Subcutaneous adipose tissue (tissue), 4 donors: ENCODE data around the gene GRWD1. TPM values are rescaled to one million over a fixed set of nuclear protein-coding genes. Genes with fewer than 3 reads are reported as not detected.

ENCODE experiments used
- CTCF ChIP-seq: fragments of 450-650 bp; IDR thresholded peaks from one replicate; pipeline ENCODE4 v1.5.1; 2016; ENCODE audit warnings: low read depth, mild to moderate bottlenecking, control low read depth, antibody characterized with exemption, moderate library complexity
- total RNA-seq, 4 donors: library from RNA; depleted of rRNA; stranded (reverse); fragments of >200 nt; gene quantifications; one replicate each; pipeline ENCODE4 v1.1.0, GENCODE V29; 2016

GRWD1 gene
- total RNA-seq, 4 donors from 2014 or later = 14.4 to 29.0 (median 24.9) TPM

GRCh38 chr19:48415806-48416221 lies 30.0 kb upstream of the GRWD1 start:
- TF ChIP-seq CTCF = no peak

GRCh38 chr19:48417421-48417820 lies 28.4 kb upstream of the GRWD1 start:
- no peak for TF ChIP-seq CTCF

- TF ChIP-seq CTCF = no peak
Measured at GRCh38 chr19:48418317-48419064, 27.3 kb upstream of the GRWD1 start.

- TF ChIP-seq CTCF = no peak
Measured at GRCh38 chr19:48419158-48419920, 26.4 kb upstream of the GRWD1 start.

- TF ChIP-seq CTCF = no peak
Measured at GRCh38 chr19:48421548-48421947, 24.2 kb upstream of the GRWD1 start.

GRCh38 chr19:48424694-48425219 lies 21.0 kb upstream of the GRWD1 start:
- TF ChIP-seq CTCF = no peak

GRCh38 chr19:48428670-48429069 lies 17.1 kb upstream of the GRWD1 start:
- no peak for TF ChIP-seq CTCF
